HG03045 (cell line): ENCODE data around the gene APBA3.
A peak's percentile ranks its signal among the peaks of the same experiment; 100 is the strongest.

ENCODE experiments used
- ATAC-seq: cut with Tn5 transposase; IDR thresholded peaks from one replicate; pipeline ENCODE4 v1.9.1; 2021; ENCODE audit warnings: mild to moderate bottlenecking, moderate library complexity; ENCODE audit not compliant: unreplicated experiment

Gene APBA3

GRCh38 chr19:3761382-3762129 is at the start of gene APBA3:
Gene APBA3 (minus strand): TSS chr19:3761692. CDS start chr19:3760264, 1,428 bp downstream.
- peak; percentile 56 for ATAC-seq

- ATAC-seq, result no peak
These were observed 49.3 kb upstream of the APBA3 start for GRCh38 chr19:3810708-3811355.

GRCh38 chr19:3809881-3810707 is 48.6 kb upstream of the APBA3 start:
- no peak for ATAC-seq

- no peak for ATAC-seq
These were observed 47.1 kb upstream of the APBA3 start for GRCh38 chr19:3808420-3809143.

- no peak for ATAC-seq
These were observed 46.3 kb upstream of the APBA3 start for GRCh38 chr19:3807574-3808354.

GRCh38 chr19:3807131-3807480 is 45.6 kb upstream of the APBA3 start:
- ATAC-seq, result no peak

GRCh38 chr19:3805859-3806258 is 44.4 kb upstream of the APBA3 start:
- ATAC-seq, result no peak

- no peak for ATAC-seq
These were observed 42.9 kb upstream of the APBA3 start for GRCh38 chr19:3804429-3804828.

GRCh38 chr19:3803986-3804385 is 42.5 kb upstream of the APBA3 start:
- ATAC-seq, result no peak

- no peak for ATAC-seq
These were observed 41.8 kb upstream of the APBA3 start for GRCh38 chr19:3803114-3803888.

GRCh38 chr19:3801412-3802096 is 40.1 kb upstream of the APBA3 start:
- no peak for ATAC-seq

GRCh38 chr19:3800996-3801395 is 39.5 kb upstream of the APBA3 start:
- no peak for ATAC-seq

- no peak for ATAC-seq
These were observed 36.6 kb upstream of the APBA3 start for GRCh38 chr19:3798137-3798536.

- no peak for ATAC-seq
These were observed 34.9 kb upstream of the APBA3 start for GRCh38 chr19:3796358-3796757.

GRCh38 chr19:3793799-3794198 is 32.3 kb upstream of the APBA3 start:
- no peak for ATAC-seq

- no peak for ATAC-seq
These were observed 30.6 kb upstream of the APBA3 start for GRCh38 chr19:3792114-3792513.

- no peak for ATAC-seq
These were observed 29.4 kb upstream of the APBA3 start for GRCh38 chr19:3790941-3791340.

GRCh38 chr19:3790209-3790734 is 28.8 kb upstream of the APBA3 start:
- no peak for ATAC-seq
